HG02973 (cell line): Measurements from ENCODE around the gene MCTS1.
A peak's percentile ranks its signal among the peaks of the same experiment; 100 is the strongest.
"Not testable (repeated sequence)": the region's sequence is repeated elsewhere in the genome, so short reads cannot be mapped to it uniquely, and the experiment has no call there.

Experiments used
- ATAC-seq: cut with Tn5 transposase; IDR thresholded peaks from one replicate; pipeline ENCODE4 v1.9.1; 2021; ENCODE audit warnings: moderate library complexity; ENCODE audit not compliant: unreplicated experiment

Gene MCTS1, protein sequence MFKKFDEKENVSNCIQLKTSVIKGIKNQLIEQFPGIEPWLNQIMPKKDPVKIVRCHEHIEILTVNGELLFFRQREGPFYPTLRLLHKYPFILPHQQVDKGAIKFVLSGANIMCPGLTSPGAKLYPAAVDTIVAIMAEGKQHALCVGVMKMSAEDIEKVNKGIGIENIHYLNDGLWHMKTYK

DNA sequence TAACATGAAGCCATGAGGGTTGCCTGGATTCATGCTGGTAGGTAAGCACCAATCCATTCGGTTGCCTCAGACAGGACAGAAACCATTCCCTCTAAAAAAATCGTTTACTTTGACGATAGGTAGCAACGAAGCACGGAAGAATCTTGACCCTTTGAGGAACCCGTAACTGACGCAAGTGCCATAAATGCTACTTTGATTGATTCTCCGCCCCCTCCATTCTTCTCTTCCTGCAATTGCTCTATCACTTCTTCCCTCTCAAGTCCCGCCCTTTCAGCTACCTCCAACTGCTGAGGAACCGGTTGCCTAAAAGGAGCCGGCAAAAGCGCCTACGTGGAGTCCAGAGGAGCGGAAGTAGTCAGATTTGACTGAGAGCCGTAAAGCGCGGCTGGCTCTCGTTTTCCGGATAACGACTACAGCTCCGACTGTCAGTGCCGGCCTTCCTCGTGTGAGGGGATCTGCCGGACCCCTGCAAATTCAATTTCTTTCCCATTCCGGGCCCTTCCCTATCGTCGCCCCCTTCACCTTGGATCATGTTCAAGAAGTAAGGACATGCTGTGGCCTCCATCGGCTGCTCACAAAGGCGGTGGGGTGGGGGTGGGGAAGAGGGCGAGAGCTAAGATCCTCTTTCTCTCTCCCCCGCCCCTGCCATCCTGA is at the start of gene MCTS1:
TSS of gene MCTS1 (plus strand) at position 395 of the 654 bp plus-strand sequence. CDS start at position 531, 136 bp downstream.
- peak; percentile 95 for ATAC-seq

DNA sequence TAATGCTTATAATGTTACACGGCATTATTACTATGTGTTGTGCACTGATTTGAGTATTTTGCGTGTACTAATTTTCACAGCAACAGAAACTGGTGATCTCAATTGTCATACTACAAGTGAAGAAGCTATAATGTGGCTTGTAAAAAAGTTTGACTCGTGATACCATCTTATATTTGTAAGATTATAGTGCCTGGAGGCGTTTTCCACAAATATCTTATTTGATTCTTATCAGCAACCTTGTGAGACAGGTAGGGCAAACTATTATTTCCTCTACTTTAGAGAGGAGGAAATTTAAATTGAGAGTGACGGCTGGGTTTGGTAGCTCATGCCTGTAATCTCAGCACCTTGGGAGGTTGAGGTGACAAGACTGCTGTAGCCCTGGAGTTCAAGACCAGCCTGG is 47.6 kb upstream of the MCTS1 start:
- ATAC-seq: no peak

- ATAC-seq: no peak
Observed at GRCh38 chrX:120559804-120560203, 44.1 kb upstream of the MCTS1 start.

GRCh38 chrX:120560405-120560841 is 43.5 kb upstream of the MCTS1 start:
- ATAC-seq: peak; percentile 36

DNA sequence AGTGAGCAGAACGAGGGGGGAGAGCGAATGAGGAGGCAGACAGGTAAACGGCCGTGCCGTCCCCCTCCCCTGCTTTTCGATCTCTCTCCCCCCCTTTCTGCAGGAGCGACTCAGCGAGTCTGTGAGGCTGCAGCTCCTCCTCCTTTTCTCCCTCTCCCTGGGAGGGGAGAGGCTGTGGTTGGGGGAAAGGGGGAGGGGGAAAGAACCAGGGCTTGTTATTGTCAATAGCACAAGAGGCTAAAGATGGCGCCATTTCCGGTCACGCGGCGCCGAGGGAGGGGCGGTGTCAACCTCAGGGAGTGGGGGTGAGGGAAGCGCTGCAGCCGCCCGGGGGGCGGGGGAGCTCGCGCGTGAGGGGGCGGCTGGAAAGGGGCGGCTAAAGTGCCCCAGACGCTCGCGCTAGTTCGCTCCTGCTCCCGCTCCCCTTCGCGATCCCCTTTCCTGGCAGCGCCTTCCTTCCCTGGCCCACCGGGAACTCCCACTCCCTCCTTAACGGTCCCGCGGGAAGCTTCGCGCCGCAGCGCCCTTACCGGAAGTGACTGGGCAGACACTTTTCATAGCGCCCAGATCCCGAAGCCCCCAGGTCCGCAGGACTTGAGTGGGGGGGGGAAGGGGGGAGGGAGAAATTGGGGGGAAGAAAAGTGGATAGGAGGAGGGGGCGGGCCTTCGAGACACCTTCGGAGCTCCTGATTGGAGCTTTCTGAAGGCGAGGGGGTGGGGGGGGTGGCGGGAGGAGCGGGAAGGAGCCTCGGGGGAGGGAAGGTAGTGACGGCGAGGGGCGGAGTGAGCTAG is 42.9 kb upstream of the MCTS1 start, which contains the start of gene CUL4B:
TSS of gene CUL4B (minus strand) at position 121 of the 792 bp plus-strand sequence. CDS start 324 bp downstream, outside the sequence.
- ATAC-seq: peak; percentile 84

- ATAC-seq: no peak
Observed at GRCh38 chrX:120561634-120562568, 42.0 kb upstream of the MCTS1 start.

- no peak for ATAC-seq
Observed at GRCh38 chrX:120562569-120562926, 41.4 kb upstream of the MCTS1 start.

GRCh38 chrX:120564925-120565324 is 39.0 kb upstream of the MCTS1 start:
- ATAC-seq: no peak

- no peak for ATAC-seq
Observed at GRCh38 chrX:120566817-120567216, 37.1 kb upstream of the MCTS1 start.

DNA sequence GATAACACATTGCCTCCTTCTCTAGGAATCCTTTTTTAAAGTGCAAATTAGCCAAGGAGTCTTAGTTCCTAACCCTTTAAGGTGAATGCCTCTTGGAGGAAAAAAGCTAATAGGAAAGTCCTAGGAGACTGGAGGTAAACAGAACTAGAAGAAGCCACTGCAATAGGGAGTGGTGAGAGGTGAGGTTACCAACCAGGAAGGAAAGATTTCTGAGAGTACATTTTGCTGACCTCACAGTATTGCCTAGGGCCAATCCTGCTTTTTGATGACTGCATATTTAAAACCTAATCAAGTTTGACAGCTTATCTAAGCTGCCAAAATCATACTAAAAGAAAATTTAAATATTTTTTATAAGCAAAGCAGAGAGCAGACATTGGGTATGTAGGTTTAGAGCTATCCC is 35.9 kb upstream of the MCTS1 start:
- ATAC-seq: no peak

DNA sequence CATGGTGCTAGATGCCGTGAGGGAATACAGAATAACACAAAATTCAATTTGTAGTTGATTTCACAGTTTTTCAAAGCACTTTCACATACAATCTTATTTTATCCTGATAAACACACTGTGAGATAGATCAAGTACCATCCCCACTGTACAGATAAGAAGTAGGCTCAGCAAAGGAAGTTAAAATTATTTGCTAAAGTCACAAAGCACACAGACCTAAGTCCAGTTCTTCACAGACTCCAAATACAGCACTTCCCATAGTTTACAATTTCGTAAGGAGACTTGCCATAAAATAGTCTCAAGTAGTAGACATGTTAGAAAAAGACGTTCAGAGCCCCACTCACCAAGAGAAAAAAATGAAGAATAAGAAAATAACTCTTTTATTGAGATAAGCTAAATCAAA is 35.3 kb upstream of the MCTS1 start:
- no peak for ATAC-seq

GRCh38 chrX:120570011-120570600 is 33.8 kb upstream of the MCTS1 start:
- ATAC-seq: no peak

GRCh38 chrX:120573806-120574205 is 30.1 kb upstream of the MCTS1 start:
- ATAC-seq: not testable (repeated sequence)

DNA sequence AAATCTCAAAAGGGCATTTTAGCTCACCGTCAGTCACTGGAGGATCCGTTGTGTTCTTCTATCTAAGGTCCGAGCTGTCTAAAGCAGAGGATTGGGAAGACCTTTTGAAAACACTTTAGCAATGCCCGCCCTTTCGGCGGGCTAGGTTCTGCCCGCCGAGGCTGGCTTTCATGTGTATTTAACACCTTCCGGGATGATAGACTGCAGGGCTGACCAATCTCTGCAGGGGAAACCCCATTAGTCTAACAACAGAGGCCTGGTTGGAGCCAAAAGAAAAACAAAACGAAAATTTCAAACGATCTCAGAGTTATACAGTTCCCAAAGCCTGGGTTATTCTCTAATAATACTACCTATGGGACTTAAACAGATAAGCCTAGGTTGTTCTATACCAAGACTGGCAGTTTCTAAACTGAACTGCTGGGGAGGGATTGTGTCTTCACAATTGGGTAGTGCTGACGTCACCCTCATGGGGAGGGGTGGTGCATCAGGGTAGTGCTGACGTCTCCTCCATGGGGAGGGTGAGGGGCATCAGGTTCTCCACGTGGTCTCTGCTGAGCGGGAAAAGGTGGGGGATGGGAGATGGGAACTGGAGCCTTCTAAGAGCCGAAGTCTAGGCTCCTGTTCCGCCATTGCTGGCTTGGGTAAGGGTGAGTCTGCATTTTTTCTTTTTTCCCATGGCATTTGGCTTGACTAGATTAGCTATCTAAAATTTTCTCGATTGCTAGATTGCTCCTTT is 28.4 kb upstream of the MCTS1 start:
- no peak for ATAC-seq

- ATAC-seq: no peak
Observed at GRCh38 chrX:120585702-120586101, 18.2 kb upstream of the MCTS1 start.

GRCh38 chrX:120604361-120604782 is 471 bp downstream of the MCTS1 start:
- peak; percentile 57 for ATAC-seq

DNA sequence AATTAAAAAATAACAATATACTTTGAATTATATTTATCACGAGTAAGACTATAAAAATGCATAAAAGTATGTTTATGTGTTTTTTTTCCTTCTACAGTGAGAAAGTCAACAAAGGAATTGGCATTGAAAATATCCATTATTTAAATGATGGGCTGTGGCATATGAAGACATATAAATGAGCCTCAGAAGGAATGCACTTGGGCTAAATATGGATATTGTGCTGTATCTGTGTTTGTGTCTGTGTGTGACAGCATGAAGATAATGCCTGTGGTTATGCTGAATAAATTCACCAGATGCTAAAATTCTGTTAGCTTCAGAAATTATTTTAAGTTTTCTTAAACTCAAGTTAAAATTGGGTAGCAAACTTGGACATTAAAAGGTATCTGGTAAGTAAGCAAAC is 8.2 kb downstream of the MCTS1 start:
- no peak for ATAC-seq

GRCh38 chrX:120614816-120615215 is 10.9 kb downstream of the MCTS1 start:
- ATAC-seq: no peak

DNA sequence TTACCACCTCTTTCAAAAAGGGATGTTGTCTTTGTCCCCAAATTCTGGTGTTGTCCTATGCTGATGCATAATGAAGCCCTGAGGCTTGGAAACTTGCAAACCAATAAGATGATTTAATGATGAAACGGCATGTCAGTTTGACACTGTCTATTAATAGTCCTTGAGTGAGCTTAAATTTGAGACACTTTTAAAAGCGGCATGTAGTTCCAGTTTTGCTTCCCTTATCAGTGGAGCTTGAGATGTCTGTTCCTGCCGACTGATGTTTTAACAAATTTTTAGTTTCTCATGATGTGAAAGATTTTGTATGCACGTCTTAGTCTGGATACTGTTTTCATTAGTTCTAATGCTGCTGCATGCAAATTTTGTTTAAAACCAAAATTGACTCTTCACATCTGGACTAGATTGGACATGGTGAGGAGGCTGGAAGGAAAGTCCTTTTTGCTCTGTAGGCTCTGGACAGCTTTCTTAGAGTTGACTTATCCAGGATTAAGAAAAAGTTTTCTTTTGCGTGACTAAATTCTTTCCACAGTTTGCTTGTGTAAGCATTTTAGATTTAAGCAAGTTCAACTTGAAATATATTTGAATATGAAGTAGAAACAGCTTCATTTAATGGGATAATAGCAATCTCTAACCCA is 14.2 kb downstream of the MCTS1 start:
- no peak for ATAC-seq
